Thoracic aorta (tissue), 2 donors: Measurements from ENCODE around the gene ATG9A. TPM values are rescaled to one million over a fixed set of nuclear protein-coding genes. Genes with fewer than 3 reads are reported as not detected.
A peak's percentile ranks its signal among the peaks of the same experiment; 100 is the strongest.

Source experiments
- ATAC-seq: fragments of 150-250 bp; one replicate; pipeline ENCODE4 v1.8.0; 2017; ENCODE audit warnings: low read depth; ENCODE audit not compliant: insufficient number of reproducible peaks, low FRiP score
- DNase-seq: peaks from one replicate; pipeline ENCODE4 v3.0.0-alpha.2; 2020; ENCODE audit warnings: low spot score
- H3K27ac ChIP-seq, 2 donors: fragments of 200-600 bp; sonication (generic); 1 replicate in 1 of 2; 2 replicates in 1 of 2; pipeline ENCODE4 v1.5.1; 2016; ENCODE audit warnings: mild to moderate bottlenecking in 2 of 2, moderate library complexity in 2 of 2
- H3K27me3 ChIP-seq: fragments of 200-600 bp; sonication (generic); replicated peaks from 2 replicates; pipeline ENCODE4 v1.6.0; 2016; ENCODE audit warnings: mild to moderate bottlenecking; ENCODE audit not compliant: insufficient read depth
- H3K36me3 ChIP-seq: fragments of 200-600 bp; sonication (generic); one replicate; pipeline ENCODE4 v1.5.1; 2016
- H3K4me1 ChIP-seq, 2 donors: fragments of 200-600 bp; sonication (generic); 1 replicate in 1 of 2; 2 replicates in 1 of 2; pipeline versions ENCODE4 v1.5.1 to v1.6.0; 2016; ENCODE audit warnings: low read depth in 2 of 2, mild to moderate bottlenecking in 1 of 2; ENCODE audit not compliant: control insufficient read depth in 1 of 2
- H3K4me3 ChIP-seq: fragments of 200-600 bp; sonication (generic); 2 replicates; pipeline ENCODE4 v1.5.1; 2016; ENCODE audit warnings: mild to moderate bottlenecking
- H3K9me3 ChIP-seq: fragments of 200-600 bp; sonication (generic); 2 replicates; pipeline ENCODE4 v1.5.1; 2016
- CTCF ChIP-seq: fragments of 200-600 bp; sonication (generic); IDR thresholded peaks from one replicate; pipeline ENCODE4 v1.5.1; 2019; ENCODE audit warnings: antibody characterized with exemption
- total RNA-seq, 2 donors: library from RNA; depleted of rRNA; stranded (reverse); fragments of >200 nt; gene quantifications; one replicate each; pipeline versions ENCODE4 v1.1.0 to v1.2.3, GENCODE V29; 2016

Gene ATG9A
- total RNA-seq, 2 donors from 2014 or later, result 39.4 to 60.4 TPM

- TF ChIP-seq CTCF, result no peak
- Histone ChIP-seq H3K4me3 (no peak overlapping the region), H3K9me3 (no peaks in the 10 kb centered on the region), H3K27me3 (no peaks in the 10 kb centered on the region), H3K27ac (peak overlapping the region; percentile 1 to 89), H3K4me1 (peaks cover 17 to 39% of the 10 kb centered on the region in 2 donors), H3K36me3 (peaks cover 34% of the 10 kb centered on the region)
- ATAC-seq, result no peak
- no peak for DNase-seq
These were observed 13.4 kb downstream of the ATG9A start for GRCh38 chr2:219215871-219216534.

GRCh38 chr2:219214786-219215185 lies 14.7 kb downstream of the ATG9A start:
- no peaks in the 10 kb centered on the region for H3K27me3 ChIP-seq
- H3K9me3 ChIP-seq, result no peaks in the 10 kb centered on the region
- no peak for ATAC-seq
- TF ChIP-seq CTCF, result no peak
- H3K27ac ChIP-seq, result no peak overlapping the region
- peaks cover 23% of the 10 kb centered on the region for H3K36me3 ChIP-seq
- H3K4me3 ChIP-seq, result no peak overlapping the region
- peaks cover 16 to 34% of the 10 kb centered on the region in 2 donors for H3K4me1 ChIP-seq
- DNase-seq, result no peak

GRCh38 chr2:219214141-219214540 lies 15.3 kb downstream of the ATG9A start:
- no peak for ATAC-seq
- Histone ChIP-seq H3K4me3 (no peak overlapping the region), H3K36me3 (peaks cover 25% of the 10 kb centered on the region), H3K27me3 (no peaks in the 10 kb centered on the region), H3K27ac (no peak overlapping the region), H3K4me1 (peaks cover 10 to 28% of the 10 kb centered on the region in 2 donors), H3K9me3 (no peaks in the 10 kb centered on the region)
- DNase-seq, result no peak
- TF ChIP-seq CTCF, result no peak

- Histone ChIP-seq H3K4me1 (peaks cover 8 to 31% of the 10 kb centered on the region in 2 donors), H3K4me3 (no peak overlapping the region), H3K27ac (no peak overlapping the region), H3K36me3 (peaks cover 25% of the 10 kb centered on the region), H3K9me3 (no peaks in the 10 kb centered on the region), H3K27me3 (no peaks in the 10 kb centered on the region)
- ATAC-seq, result no peak
- no peak for TF ChIP-seq CTCF
- no peak for DNase-seq
These were observed 15.9 kb downstream of the ATG9A start for GRCh38 chr2:219213486-219214071.

GRCh38 chr2:219213026-219213415 lies 16.4 kb downstream of the ATG9A start:
- no peak for DNase-seq
- no peak overlapping the region for H3K4me3 ChIP-seq
- peaks cover 25% of the 10 kb centered on the region for H3K36me3 ChIP-seq
- peaks cover 11 to 31% of the 10 kb centered on the region in 2 donors for H3K4me1 ChIP-seq
- H3K27me3 ChIP-seq, result no peaks in the 10 kb centered on the region
- no peak overlapping the region for H3K27ac ChIP-seq
- ATAC-seq, result no peak
- no peak for TF ChIP-seq CTCF
- no peaks in the 10 kb centered on the region for H3K9me3 ChIP-seq
